MM.1S (cell line): ENCODE measurements around the gene TMEM204.

Experiments used
- EZH2 ChIP-seq: fragments of 300-600 bp; sonication (generic); optimal IDR thresholded peaks from 2 replicates; pipeline ENCODE3; 2017; ENCODE audit warnings: low read depth, mild to moderate bottlenecking, antibody characterized with exemption, low read length, mixed read lengths
- EZH2phosphoT487 ChIP-seq: fragments of 300-600 bp; sonication (generic); IDR thresholded peaks from 2 replicates; pipeline ENCODE4 v1.6.1; 2018; ENCODE audit warnings: antibody characterized with exemption, low read length
- TF ChIP-seq, protein P1 (sequence below): fragments of 300-600 bp; sonication (generic); IDR thresholded peaks from 2 replicates; pipeline ENCODE4 v1.5.1; 2016; ENCODE audit warnings: antibody characterized with exemption, low read length, mixed read lengths

DNA sequence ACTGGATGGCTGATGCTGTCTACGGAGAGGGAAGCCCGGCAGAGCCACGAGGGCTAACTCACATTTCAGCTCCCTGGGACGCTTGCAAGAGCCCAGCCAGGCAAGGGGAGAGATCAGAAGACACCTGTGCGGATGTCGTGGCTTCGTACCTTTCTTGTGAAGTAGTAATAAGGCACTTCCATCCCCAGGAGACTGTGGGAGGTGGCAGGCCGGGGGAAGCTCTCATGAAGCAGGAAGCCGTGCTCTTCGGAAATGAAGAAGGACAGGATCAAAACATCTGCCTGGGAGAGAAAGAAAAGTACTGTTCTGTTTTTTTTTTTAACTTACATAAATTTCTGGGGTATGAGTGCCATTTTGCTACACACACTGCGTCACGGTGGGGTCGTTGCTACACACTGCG is 28.4 kb downstream of the TMEM204 start:
- TF ChIP-seq, protein P1, sequence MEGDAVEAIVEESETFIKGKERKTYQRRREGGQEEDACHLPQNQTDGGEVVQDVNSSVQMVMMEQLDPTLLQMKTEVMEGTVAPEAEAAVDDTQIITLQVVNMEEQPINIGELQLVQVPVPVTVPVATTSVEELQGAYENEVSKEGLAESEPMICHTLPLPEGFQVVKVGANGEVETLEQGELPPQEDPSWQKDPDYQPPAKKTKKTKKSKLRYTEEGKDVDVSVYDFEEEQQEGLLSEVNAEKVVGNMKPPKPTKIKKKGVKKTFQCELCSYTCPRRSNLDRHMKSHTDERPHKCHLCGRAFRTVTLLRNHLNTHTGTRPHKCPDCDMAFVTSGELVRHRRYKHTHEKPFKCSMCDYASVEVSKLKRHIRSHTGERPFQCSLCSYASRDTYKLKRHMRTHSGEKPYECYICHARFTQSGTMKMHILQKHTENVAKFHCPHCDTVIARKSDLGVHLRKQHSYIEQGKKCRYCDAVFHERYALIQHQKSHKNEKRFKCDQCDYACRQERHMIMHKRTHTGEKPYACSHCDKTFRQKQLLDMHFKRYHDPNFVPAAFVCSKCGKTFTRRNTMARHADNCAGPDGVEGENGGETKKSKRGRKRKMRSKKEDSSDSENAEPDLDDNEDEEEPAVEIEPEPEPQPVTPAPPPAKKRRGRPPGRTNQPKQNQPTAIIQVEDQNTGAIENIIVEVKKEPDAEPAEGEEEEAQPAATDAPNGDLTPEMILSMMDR = no peak
- TF ChIP-seq EZH2phosphoT487 (no peak), EZH2 (no peak)
